GM12872 (cell line): ENCODE data around the gene ABHD4.

Source experiments
- TF ChIP-seq, protein P1 (sequence below): IDR thresholded peaks from 3 replicates; pipeline ENCODE4 v1.5.1; 2011; ENCODE audit warnings: low read depth, mild to moderate bottlenecking, low read length, moderate library complexity; ENCODE audit not compliant: insufficient read depth

The ABHD4 gene

GRCh38 chr14:22641846-22642245, 43.7 kb downstream of the ABHD4 start:
- TF ChIP-seq, protein P1, sequence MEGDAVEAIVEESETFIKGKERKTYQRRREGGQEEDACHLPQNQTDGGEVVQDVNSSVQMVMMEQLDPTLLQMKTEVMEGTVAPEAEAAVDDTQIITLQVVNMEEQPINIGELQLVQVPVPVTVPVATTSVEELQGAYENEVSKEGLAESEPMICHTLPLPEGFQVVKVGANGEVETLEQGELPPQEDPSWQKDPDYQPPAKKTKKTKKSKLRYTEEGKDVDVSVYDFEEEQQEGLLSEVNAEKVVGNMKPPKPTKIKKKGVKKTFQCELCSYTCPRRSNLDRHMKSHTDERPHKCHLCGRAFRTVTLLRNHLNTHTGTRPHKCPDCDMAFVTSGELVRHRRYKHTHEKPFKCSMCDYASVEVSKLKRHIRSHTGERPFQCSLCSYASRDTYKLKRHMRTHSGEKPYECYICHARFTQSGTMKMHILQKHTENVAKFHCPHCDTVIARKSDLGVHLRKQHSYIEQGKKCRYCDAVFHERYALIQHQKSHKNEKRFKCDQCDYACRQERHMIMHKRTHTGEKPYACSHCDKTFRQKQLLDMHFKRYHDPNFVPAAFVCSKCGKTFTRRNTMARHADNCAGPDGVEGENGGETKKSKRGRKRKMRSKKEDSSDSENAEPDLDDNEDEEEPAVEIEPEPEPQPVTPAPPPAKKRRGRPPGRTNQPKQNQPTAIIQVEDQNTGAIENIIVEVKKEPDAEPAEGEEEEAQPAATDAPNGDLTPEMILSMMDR = no peak

- TF ChIP-seq, protein P1 = no peak
Measured at GRCh38 chr14:22644305-22644635, 46.2 kb downstream of the ABHD4 start, which contains the start of gene OR6J1. Gene OR6J1, minus strand, starts transcription at chr14:22644352. Its CDS starts 9,541 bp downstream, at chr14:22634811.

- TF ChIP-seq, protein P1 = no peak
Measured at GRCh38 chr14:22646570-22647254, 48.6 kb downstream of the ABHD4 start.

- TF ChIP-seq, protein P1 = no peak
Measured at GRCh38 chr14:22648506-22648905, 50.4 kb downstream of the ABHD4 start.

GRCh38 chr14:22650046-22650739, 52.1 kb downstream of the ABHD4 start:
- TF ChIP-seq, protein P1 = no peak

DNA sequence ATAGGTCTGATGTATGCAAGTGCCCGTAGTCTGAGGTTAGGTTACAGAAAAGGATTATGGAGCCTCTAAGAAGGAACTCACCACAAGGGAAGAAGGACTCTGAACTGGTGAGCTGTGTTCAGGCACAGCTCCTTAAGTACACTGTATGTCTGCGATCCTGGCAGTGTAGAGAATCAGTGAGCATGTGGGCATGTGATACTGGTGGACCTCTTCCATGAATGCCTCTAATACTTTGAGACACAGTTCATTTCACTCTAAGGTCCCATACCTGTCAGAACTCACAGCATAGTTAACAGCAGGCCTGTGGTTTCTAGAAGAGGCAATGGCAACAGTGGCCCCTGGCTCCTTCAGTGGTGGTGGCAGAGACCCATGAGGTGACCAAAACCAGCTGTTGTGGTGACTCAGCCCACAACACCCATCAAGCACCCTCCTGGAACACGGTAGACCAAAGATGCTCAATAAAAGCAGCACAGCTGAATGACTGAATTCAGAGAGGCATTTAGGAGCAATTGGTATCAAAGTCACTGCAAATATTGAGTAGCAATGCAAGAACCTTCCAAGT, 52.9 kb downstream of the ABHD4 start:
- TF ChIP-seq, protein P1 = no peak

GRCh38 chr14:22651586-22651985, 53.5 kb downstream of the ABHD4 start:
- TF ChIP-seq, protein P1 = no peak
